Forelimb muscle (tissue), 1 donor: ENCODE results near the gene TNRC18. TPM values are rescaled to one million over a fixed set of nuclear protein-coding genes. Genes with fewer than 3 reads are reported as not detected.
"Not testable (repeated sequence)": the region's sequence is repeated elsewhere in the genome, so short reads cannot be mapped to it uniquely, and the experiment has no call there.

Experiments
- DNase-seq: peaks from one replicate; pipeline ENCODE4 v3.0.0-alpha.2; 2013; ENCODE audit warnings: low read depth
- polyA plus RNA-seq: library from polyadenylated mRNA; unstranded; fragments of 120-200 nt; gene quantifications from one replicate; pipeline ENCODE4 v1.2.1, GENCODE V29; 2013; ENCODE audit not compliant: insufficient read length

The TNRC18 gene
- polyA plus RNA-seq, 1 donor: 47.9 TPM

DNA sequence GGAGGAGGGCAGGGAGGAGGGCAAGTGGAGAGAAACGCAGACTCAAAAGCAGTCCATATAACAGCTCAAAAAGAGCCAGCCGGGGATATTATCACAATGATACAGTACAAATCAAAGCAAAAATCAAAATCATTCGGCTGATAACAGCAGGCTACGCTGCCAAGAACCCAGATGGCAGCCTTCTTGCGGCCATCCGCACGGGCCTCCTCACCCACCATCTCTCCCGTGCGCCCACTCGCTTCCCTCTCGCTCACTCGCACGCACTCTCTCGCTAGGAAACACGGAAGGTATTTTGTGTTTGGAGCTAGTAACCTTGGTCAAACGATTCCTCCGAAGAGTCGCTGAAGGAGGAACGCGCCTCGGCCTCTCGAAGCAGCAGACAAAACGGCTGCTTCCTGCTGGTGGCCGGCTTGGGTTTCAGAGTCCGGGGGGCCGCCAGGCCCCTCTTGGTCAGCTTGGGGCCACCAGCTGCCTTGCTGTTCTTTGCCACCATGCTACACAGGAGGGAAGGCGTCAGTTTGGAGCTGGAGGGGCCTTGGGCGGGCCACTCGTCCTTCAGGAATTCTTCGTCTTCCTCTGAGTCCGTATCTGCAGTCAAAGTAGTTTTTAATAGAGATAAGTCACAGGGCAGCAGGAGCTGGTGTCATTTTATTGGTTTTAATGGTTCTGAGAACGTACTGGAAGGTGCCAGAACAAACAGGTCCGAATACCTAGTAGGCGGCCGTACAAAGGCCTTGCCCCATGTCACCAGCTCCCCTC is 71.9 kb downstream of the TNRC18 start:
- no peak for DNase-seq

DNA sequence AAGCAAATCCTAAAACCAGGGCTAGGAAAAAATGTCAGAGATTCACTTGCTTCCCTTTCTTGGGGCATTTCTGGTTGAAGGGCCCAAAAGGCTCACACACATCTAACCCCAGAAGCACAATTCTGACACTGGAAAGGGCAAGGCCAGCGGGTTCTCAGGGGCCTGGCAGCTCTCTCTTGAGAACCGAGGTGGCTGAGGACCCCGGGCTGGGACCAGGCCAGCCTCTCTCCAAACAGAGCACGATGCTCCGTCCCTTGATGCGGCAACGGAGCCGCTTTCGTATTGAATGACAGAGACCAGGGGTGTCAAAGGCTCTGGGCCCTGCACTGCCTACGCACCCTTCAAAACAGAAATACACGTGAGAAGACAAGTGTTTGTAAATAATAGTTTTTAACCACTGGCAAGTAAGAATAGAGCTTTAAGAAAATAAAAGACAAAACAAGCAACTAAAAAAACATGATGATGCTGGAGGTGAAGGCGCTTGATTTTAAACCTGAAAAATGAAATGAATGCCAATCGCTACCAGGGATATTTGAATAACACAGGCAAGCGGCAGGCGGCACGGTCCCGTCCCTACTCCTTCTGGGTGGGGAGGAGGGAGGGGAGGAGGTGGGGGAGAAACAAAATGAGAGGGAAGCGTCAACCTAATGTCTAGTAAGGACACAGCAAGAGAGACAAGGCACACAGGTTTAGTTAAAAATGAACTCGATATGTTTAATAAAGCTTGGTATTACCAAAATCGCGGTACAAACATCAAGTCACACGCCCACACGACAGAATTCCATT is 72.8 kb downstream of the TNRC18 start:
- no peak for DNase-seq

DNA sequence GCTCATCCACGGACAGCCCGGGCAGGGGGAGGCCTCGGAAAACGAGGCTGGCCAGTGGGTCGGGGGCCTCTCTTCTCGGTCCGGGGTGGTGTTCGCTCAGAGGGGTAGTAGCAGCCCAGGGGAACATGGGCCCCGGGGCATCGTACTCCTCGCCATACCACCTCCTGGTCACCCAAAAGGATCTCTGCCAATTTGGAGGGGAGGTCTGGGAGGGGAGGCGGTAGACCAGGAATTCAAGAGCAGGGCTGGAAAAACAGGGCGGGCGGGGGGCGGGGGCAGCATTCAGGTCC is 73.5 kb downstream of the TNRC18 start:
- no peak for DNase-seq

DNA sequence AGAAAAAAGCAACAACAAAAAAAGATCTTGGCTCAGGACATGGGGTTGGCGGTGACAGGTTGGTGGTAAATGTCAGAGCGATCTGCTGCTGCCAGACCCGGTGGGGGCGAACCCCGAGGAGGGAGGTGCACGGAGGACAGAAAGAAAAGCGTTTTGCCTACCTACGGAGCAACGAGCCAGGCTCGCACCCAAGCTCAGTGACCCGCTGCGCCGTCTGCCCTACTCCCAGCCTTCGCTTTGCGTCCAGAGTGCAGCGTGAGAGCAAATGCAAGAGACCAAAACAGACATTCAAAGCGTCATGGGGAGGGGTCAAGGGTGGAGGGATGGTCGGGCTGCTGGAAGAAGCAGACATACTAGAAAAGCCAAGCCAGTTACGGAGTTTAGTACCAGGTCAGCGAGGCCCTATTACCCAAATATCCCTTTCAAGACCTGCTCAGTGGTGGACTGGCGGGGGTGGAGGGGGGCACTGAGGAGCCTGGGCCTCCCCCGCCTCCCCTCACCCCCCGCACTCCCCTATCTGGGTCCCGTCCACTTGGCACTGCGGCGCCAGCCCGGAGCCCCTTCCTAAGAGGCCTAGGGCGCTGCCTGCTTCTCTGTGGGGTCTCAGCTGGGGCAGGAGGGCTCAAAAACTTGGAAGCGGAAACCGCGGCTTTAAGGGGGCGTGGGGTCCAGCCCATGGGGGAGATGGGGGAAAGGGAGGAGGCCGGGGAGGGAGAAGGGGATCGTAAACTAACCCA is 74.0 kb downstream of the TNRC18 start:
- DNase-seq: no peak

DNA sequence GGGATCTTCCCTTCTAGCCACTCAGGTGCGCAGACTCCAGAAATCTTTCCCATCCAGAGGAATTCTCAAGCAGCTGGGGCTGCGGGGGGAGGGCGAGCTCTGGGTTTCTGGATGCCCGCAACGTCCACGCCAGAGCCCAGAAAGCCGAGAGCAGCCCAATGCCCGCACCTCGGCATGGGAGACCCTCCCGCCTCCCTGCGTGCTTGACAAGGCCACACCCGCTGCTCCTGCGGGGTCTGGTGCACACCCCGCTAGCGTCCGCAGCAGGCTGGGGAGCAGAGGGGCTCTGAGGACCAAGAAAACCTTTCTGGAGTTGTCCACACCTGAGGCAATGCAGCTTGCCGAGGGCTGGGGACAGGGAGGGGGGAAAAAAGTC is 74.6 kb downstream of the TNRC18 start:
- no peak for DNase-seq

DNA sequence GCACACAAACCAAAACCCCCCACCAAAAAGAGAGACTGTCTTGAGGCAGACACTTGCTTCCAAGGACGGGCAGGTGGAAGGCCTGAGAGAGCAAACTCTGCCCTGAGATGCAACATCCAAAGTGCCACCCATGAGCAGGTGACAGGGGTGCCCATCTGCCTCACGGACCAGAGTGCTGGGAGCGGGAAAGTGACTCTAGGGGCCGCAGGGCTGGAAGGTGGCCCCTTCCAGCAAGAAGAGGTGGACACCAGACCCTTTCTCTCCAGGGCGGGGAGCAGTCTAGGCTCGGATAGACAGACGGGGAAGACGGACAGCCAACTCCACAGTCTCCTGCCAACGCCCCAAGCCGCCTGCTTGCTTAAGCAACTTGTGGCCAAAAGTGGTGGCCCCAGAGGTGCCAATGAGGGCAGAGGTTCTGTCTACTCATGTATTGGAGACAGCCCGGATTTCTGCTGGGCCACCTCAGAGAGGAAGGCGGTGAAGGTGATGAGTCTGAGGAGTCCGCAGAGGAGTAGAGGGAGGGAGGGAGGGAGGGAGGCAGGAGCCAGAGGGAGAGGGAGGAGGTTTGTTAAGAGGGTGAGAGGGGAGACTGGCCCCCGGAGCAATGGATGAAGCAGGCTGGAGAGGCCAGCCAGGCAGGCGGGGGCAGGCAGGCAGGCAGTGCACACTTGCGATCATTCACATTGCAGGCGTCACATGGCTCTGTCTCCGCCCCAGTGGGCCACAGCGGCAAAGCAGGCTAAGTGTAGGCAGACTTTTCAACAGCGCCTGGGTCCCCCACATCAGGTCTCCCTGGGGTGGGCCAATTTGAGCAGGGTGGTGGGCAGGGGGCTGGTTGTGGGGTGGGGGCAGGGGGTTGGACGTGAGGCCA is 75.3 kb downstream of the TNRC18 start:
- DNase-seq: no peak

DNA sequence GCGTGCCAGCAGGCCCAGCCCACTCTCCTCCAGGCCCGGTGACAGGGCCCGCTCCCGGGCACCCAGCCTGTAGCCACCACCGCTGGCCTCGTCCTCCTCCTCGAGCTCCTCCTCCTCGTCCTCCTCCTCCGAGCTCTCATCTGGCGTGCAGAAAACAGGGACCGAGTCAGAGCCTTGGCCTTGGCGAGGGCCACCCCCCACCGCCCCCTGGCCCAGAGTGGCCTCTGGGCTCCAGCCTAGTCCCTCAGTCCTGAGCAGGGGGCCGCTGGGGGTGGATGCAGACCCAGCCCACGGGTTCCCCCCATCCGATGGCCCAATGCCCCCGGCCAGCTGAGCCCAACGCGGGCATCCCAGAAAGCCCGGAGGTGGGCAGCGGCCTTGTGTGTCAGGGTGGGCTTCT is 78.0 kb downstream of the TNRC18 start:
- DNase-seq: no peak

DNA sequence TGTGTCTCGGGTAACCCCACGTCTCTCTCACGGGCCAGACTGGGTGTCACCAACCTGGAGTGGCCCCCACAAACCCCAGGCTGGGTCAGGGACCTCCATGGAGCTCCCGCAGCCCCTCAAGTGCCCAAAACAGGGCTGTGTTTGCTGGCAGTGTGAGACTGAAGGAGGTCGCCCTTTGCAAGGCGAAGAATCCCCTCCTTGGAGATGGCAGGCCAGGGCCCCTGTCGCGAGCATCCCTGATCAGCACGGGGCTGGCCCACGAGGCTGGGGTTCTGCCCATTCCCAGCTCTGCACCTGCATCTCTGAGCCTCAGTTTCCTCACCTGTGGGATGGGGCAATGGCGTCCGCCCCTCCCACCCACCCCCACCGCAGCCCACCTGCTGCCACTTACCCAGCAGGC is 78.5 kb downstream of the TNRC18 start:
- no peak for DNase-seq

DNA sequence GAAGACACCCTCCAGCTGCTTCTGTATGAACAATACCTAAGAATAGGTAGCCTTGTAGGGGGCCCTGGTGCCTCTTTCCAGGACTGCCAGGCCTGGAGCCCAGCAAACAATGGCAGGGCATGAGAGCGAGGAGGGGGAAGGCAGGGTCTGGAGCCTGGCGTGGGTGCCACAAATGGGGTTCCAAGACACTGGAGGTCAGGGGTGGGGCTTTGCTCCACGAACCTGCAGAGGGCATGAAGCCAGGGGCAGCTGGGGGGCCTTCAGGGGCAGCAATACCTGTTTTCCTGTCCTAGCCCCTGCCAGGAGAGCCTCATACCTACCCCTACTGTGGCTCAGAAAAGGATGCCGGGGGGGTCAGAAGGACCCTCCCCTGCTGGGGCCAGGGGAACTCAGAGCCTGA is 79.3 kb downstream of the TNRC18 start:
- no peak for DNase-seq

DNA sequence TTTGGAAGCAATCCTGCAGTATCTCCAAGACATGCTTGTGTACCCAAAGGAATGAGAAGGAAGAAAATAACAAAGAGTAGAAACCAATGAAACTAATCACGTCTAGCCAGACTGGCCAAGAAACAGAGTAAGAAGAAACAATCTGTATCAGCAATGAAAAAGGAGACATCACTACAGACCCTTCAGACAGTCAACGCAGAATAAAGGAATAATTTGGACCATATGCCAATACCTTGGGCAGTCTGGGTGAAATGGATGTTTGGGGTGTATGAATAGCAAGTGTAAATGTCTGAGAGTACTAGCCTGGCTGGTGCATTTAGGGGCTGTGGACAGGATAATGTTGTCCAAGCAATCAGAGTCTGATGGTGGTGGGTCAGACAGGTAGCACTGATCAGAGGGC is 79.8 kb downstream of the TNRC18 start:
- no peak for DNase-seq

DNA sequence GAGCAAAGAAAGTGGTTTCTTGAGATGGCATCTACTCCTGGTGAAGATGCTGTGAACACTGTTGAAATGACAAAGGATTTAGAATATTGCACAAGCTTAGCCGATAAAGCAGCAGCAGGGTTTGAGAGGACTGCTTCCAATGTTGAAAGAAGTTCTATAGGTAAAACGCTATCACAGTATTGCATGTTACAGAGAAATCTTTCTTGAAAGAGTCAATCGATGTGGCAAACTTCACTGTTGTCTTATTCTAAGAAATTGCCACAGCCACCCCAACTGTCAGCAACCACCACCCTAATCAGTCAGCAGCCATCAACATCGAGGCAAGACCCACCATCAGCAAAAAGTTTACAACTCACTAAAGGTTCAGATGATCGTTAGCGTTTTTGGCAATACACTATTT is 81.0 kb downstream of the TNRC18 start:
- DNase-seq: no peak

DNA sequence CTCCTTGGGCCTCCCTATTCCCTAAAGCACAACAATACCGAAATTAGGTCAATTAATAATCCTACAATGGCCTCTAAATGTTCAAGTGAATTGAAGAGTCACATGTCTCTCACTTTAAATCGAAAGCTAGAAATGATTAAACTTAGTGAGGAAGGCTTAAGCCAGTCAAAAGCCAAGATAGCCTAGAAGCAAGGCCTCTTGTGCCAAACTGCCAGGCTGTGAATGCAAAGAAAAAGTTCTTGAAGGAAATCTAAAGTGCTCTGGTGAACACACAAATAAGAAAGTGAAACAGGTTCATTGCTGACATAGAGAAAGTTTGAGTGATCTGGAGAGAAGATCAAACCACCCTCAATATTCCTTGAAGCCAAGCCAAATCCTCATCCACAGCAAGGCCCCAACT is 83.7 kb downstream of the TNRC18 start:
- DNase-seq: no peak

DNA sequence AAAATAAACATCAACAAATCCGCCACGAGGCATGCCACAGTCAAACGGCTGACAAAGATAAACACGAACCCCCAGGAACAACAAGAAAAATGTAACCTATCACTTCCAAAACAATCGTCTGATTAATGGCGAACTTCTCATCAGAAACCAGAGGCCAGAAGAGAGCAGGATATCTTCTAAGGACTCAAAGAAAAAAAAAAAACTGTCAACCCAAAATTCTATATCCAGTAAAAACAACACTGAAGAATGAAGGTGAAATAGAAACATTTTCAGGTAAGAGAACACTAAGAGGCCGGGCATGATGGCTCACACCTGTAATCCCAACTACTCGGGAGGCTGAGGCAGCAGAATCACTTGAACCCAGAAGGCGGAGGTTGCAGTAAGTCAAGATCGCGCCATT is 86.6 kb downstream of the TNRC18 start:
- DNase-seq: no peak

DNA sequence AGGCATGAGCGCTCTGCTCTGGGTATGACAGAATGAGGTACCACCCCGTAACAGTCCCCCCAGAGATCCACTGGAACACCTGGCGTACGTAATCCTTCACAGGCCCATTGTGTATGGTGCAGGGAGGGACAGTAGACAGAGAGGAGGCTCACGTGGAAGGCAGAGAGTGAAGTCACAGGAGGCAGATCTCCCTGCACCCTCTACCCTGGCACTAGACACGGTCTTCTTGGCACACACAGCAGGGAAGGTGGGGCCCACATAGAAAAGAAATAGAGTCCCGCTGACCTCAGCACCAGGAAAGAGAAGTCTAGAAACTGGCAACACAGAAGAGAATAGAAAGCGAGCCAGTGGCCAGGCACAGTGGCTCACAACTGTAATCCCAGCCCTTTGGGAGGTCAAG is 89.0 kb downstream of the TNRC18 start:
- no peak for DNase-seq

DNA sequence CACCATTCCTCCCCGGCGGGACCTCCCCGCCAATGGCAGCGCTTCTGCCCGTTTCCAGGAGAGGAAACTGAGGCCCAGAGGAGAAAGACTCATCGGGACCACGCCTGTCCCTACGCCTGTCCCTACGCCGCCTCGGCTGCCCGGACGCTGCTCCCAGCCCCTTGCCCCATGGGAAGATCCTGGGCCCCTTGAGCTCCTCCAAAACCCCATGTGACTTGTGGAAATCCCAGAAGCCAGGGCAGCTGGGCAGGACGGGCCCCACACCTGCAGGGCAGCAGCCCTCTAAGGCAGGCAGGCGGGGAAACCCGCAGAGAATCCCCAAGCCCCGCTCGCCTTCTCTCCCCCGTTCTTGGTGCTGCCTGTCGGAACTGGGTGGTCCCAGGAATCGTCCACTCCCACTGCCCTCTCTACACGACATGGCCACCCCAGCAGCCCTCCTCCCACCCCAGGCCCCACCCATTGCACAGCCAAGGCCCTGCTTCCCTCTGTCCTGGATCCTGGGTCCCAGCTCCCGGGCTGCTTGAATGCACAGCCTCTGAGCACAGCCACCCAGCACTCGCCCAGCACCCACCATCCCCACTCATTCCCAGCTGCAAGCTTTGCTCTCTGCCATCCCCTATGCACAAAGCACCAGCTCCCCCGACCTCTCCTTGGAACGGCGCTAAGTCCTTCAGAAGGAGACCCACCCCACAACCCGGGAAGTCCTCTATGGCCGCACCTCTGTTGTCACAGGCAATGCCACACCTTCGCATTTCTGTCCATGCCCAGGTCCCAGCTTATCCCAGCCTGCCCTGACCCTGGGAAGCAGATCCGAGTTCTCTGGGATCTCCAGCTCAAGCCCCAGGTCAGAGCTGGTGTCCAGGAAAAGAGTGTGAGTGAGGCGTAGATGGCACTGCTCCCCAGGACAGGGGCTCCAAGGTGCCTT is 90.3 kb downstream of the TNRC18 start:
- DNase-seq: no peak

DNA sequence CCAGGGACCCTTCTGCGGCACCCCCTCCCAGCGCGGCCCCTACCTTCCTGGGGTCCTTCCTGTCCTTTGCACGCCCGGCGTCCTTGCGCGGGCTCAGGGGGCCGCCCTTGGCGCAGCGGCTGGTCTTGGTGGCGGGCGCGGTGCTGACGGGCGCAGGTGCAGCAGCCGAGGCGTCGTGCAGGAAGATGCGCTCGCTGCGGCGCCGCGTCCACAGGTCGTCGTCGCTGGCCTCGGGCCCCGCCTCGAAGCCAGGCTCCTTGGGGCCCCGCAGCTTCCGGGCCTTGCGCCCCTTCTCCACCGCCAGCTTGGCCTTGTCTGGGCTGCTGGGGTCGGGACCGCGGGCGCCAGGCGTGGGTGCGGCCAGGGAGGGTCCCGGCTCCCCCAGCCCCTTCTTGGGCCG is 91.1 kb downstream of the TNRC18 start:
- DNase-seq: no peak

DNA sequence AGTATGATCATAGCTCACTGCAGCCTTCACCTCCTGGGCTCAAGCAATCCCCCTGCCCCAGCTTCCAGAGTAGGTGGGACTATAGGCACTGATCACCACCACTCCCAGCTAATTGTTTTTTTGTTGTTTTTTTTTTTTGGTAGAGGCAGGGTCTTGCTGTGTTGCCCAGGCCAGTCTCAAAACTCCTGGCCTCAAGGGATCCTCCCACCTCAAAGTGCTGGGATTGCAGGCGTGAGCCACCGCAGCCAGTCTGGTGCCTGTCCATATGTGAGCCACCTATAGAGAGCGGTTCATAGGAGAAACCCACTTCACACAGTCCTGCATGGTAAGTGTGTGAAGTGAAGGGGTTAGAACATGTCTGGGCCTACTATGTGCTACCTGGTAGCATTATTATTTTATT is 93.3 kb downstream of the TNRC18 start:
- DNase-seq: no peak

DNA sequence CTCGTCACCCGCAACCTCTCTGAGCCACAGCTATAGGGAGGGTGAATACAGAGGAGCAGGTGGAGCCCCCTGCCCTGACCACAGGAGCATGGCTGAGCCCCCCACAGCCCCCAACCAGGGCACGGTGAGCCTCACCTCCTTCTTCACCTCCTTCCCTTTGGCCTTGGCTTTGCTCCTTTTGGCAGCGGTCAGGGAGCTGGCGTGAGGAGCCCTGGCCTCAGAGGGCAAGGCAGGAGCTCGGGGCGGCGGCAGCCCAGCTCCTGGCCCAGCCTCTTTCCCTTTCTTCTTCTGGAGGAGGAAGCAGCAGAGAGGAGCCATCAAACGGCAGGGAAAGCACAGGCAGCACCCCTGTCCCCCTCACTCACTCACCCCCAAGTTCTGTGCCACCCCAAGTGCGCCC is 98.7 kb downstream of the TNRC18 start:
- no peak for DNase-seq

DNA sequence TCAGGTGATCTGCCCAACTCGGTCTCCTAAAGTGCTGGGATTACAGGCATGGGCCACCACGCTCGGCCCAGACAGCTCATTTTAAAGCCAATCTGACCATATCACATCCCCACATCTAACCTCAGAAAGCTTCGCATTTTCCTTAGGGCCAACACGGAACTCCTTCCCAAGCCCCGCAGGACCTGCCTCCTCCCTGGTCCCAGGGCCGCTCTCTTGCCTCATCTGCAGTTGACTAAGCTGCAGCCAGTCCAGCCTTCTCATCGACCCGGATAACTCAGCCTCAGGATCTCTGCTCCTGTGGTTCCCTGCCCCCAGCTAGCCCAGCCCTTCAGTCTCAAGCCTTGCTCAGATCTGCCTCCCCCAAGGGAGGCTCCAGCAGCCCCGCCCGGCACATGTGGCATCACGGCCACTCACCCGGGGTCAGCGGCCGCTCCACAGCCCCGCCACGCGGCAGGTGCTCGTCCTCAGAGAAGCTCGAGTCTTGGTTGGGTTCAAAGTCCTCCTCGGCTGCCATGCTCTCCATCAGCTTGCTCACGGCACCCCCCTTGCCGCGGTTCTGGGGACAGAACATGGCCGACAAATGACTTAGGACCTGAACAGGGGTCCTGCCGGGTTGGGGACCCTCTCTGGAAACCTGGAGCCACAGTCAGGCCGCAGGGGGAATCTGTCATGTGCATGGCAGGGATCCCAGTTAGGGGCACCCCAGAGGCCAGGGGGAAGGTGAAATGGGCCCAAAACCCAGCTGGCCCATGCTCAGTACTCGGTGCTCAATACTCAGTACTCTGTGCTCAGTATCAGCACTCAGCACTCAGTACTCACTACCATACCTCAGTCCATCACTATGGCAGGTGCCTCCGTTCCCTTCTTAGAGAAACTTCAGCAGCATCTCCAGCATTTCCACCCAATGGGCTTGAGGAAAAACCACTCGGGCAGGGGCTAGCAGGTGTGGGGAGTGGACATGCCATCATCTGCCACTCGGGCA is 99.5 kb downstream of the TNRC18 start:
- not testable (repeated sequence) for DNase-seq
